ENCODE results near the gene RASA4B.
"Not testable (repeated sequence)": the region's sequence is repeated elsewhere in the genome, so short reads cannot be mapped to it uniquely, and the experiment has no call there.

RASA4B gene

GRCh38 chr7:102490529-102491075, 27.0 kb downstream of the RASA4B start:
- not testable (repeated sequence) for H3K4me1 ChIP-seq (ENCODE audit: control insufficient read depth, insufficient read depth, low read length); H3K9ac ChIP-seq (ENCODE audit: low read length in 2 of 2); H3K27me3 ChIP-seq (ENCODE audit: control insufficient read depth in 1 of 2, insufficient read depth in 2 of 2, low read length in 2 of 2); H3K9me3 ChIP-seq (ENCODE audit: control insufficient read depth in 2 of 2, low read length in 2 of 2); H3K36me3 ChIP-seq (ENCODE audit: control insufficient read depth in 2 of 2, insufficient read depth in 2 of 2, low read length in 2 of 2); H3K27ac ChIP-seq (ENCODE audit: low read length); H3K4me3 ChIP-seq (ENCODE audit: low read length in 2 of 2)

GRCh38 chr7:102484317-102484716, 33.3 kb downstream of the RASA4B start:
- H3K4me3 ChIP-seq (ENCODE audit: low read length in 2 of 2); H3K27me3 ChIP-seq (ENCODE audit: control insufficient read depth in 1 of 2, insufficient read depth in 2 of 2, low read length in 2 of 2); H3K9ac ChIP-seq (ENCODE audit: low read length in 2 of 2); H3K27ac ChIP-seq (ENCODE audit: low read length); H3K9me3 ChIP-seq (ENCODE audit: control insufficient read depth in 2 of 2, low read length in 2 of 2); H3K4me1 ChIP-seq (ENCODE audit: control insufficient read depth, insufficient read depth, low read length); H3K36me3 ChIP-seq (ENCODE audit: control insufficient read depth in 2 of 2, insufficient read depth in 2 of 2, low read length in 2 of 2): not testable (repeated sequence)

- not testable (repeated sequence) for H3K4me3 ChIP-seq (ENCODE audit: low read length in 2 of 2); H3K27ac ChIP-seq (ENCODE audit: low read length); H3K27me3 ChIP-seq (ENCODE audit: control insufficient read depth in 1 of 2, insufficient read depth in 2 of 2, low read length in 2 of 2); H3K9me3 ChIP-seq (ENCODE audit: control insufficient read depth in 2 of 2, low read length in 2 of 2); H3K4me1 ChIP-seq (ENCODE audit: control insufficient read depth, insufficient read depth, low read length); H3K9ac ChIP-seq (ENCODE audit: low read length in 2 of 2); H3K36me3 ChIP-seq (ENCODE audit: control insufficient read depth in 2 of 2, insufficient read depth in 2 of 2, low read length in 2 of 2)
These were observed 35.6 kb downstream of the RASA4B start for GRCh38 chr7:102481962-102482361.

GRCh38 chr7:102479982-102480637, 37.5 kb downstream of the RASA4B start:
- not testable (repeated sequence) for H3K4me1 ChIP-seq (ENCODE audit: control insufficient read depth, insufficient read depth, low read length); H3K9me3 ChIP-seq (ENCODE audit: control insufficient read depth in 2 of 2, low read length in 2 of 2); H3K27me3 ChIP-seq (ENCODE audit: control insufficient read depth in 1 of 2, insufficient read depth in 2 of 2, low read length in 2 of 2); H3K9ac ChIP-seq (ENCODE audit: low read length in 2 of 2); H3K4me3 ChIP-seq (ENCODE audit: low read length in 2 of 2); H3K27ac ChIP-seq (ENCODE audit: low read length); H3K36me3 ChIP-seq (ENCODE audit: control insufficient read depth in 2 of 2, insufficient read depth in 2 of 2, low read length in 2 of 2)

- H3K9me3 ChIP-seq (ENCODE audit: control insufficient read depth in 2 of 2, low read length in 2 of 2); H3K4me1 ChIP-seq (ENCODE audit: control insufficient read depth, insufficient read depth, low read length); H3K27ac ChIP-seq (ENCODE audit: low read length); H3K9ac ChIP-seq (ENCODE audit: low read length in 2 of 2); H3K27me3 ChIP-seq (ENCODE audit: control insufficient read depth in 1 of 2, insufficient read depth in 2 of 2, low read length in 2 of 2); H3K36me3 ChIP-seq (ENCODE audit: control insufficient read depth in 2 of 2, insufficient read depth in 2 of 2, low read length in 2 of 2): not testable (repeated sequence)
- peak overlapping the region in 1 of 2 donors; percentile 22 for H3K4me3 ChIP-seq (ENCODE audit: low read length in 2 of 2)
These were observed 38.4 kb downstream of the RASA4B start for GRCh38 chr7:102479209-102479584.

GRCh38 chr7:102478314-102479208, 39.0 kb downstream of the RASA4B start, which contains the start of gene POLR2J:
TSS of gene POLR2J (minus strand) at chr7:102478922. CDS start at chr7:102478860, 62 bp downstream.
- H3K9ac ChIP-seq (ENCODE audit: low read length in 2 of 2); H3K36me3 ChIP-seq (ENCODE audit: control insufficient read depth in 2 of 2, insufficient read depth in 2 of 2, low read length in 2 of 2); H3K9me3 ChIP-seq (ENCODE audit: control insufficient read depth in 2 of 2, low read length in 2 of 2); H3K27me3 ChIP-seq (ENCODE audit: control insufficient read depth in 1 of 2, insufficient read depth in 2 of 2, low read length in 2 of 2); H3K4me1 ChIP-seq (ENCODE audit: control insufficient read depth, insufficient read depth, low read length); H3K27ac ChIP-seq (ENCODE audit: low read length): not testable (repeated sequence)
- H3K4me3 ChIP-seq (ENCODE audit: low read length in 2 of 2) = peak within 1 kb of the TSS in 1 of 2 donors; percentile 49

- peaks cover 4 to 15% of the 10 kb centered on the region in 2 donors for H3K36me3 ChIP-seq (ENCODE audit: control insufficient read depth in 2 of 2, insufficient read depth in 2 of 2, low read length in 2 of 2)
- H3K4me1 ChIP-seq (ENCODE audit: control insufficient read depth, insufficient read depth, low read length); H3K27ac ChIP-seq (ENCODE audit: low read length); H3K27me3 ChIP-seq (ENCODE audit: control insufficient read depth in 1 of 2, insufficient read depth in 2 of 2, low read length in 2 of 2); H3K4me3 ChIP-seq (ENCODE audit: low read length in 2 of 2); H3K9me3 ChIP-seq (ENCODE audit: control insufficient read depth in 2 of 2, low read length in 2 of 2); H3K9ac ChIP-seq (ENCODE audit: low read length in 2 of 2): not testable (repeated sequence)
These were observed 42.7 kb downstream of the RASA4B start for GRCh38 chr7:102474736-102475435.

- H3K27ac ChIP-seq (ENCODE audit: low read length); H3K9ac ChIP-seq (ENCODE audit: low read length in 2 of 2); H3K27me3 ChIP-seq (ENCODE audit: control insufficient read depth in 1 of 2, insufficient read depth in 2 of 2, low read length in 2 of 2); H3K4me1 ChIP-seq (ENCODE audit: control insufficient read depth, insufficient read depth, low read length); H3K9me3 ChIP-seq (ENCODE audit: control insufficient read depth in 2 of 2, low read length in 2 of 2); H3K4me3 ChIP-seq (ENCODE audit: low read length in 2 of 2): not testable (repeated sequence)
- peaks cover 4 to 15% of the 10 kb centered on the region in 2 donors for H3K36me3 ChIP-seq (ENCODE audit: control insufficient read depth in 2 of 2, insufficient read depth in 2 of 2, low read length in 2 of 2)
These were observed 43.5 kb downstream of the RASA4B start for GRCh38 chr7:102474116-102474515.

GRCh38 chr7:102473271-102473991, 44.1 kb downstream of the RASA4B start:
- Histone ChIP-seq H3K9ac (ENCODE audit: low read length in 2 of 2) (no peak overlapping the region), H3K36me3 (ENCODE audit: control insufficient read depth in 2 of 2, insufficient read depth in 2 of 2, low read length in 2 of 2) (peaks cover 4 to 15% of the 10 kb centered on the region in 2 donors), H3K4me3 (ENCODE audit: low read length in 2 of 2) (no peak overlapping the region)

More at GRCh38 chr7:102473271-102473991, 44.1 kb downstream of the RASA4B start:
- H3K4me1 ChIP-seq (ENCODE audit: control insufficient read depth, insufficient read depth, low read length) = peaks cover 3% of the 10 kb centered on the region
- no peaks in the 10 kb centered on the region for H3K27me3 ChIP-seq (ENCODE audit: control insufficient read depth in 1 of 2, insufficient read depth in 2 of 2, low read length in 2 of 2)
- H3K9me3 ChIP-seq (ENCODE audit: control insufficient read depth in 2 of 2, low read length in 2 of 2) = no peaks in the 10 kb centered on the region
- H3K27ac ChIP-seq (ENCODE audit: low read length) = no peak overlapping the region
